Type B pancreatic cell (in vitro differentiated cells): ENCODE measurements around the gene PHLDA3. TPM values are rescaled to one million over a fixed set of nuclear protein-coding genes. Genes with fewer than 3 reads are reported as not detected.

Source experiments
- DNase-seq: peaks from one replicate; pipeline ENCODE4 v3.0.0; 2021; ENCODE audit warnings: mixed read lengths; ENCODE audit not compliant: unreplicated experiment; ENCODE audit errors: extremely low spot score
- H3K27ac Mint-ChIP-seq: 2 replicates; pipeline ENCODE4 v1.8.0; 2021; ENCODE audit warnings: mild to moderate bottlenecking, mixed read lengths
- H3K27me3 Mint-ChIP-seq: 2 replicates; pipeline ENCODE4 v1.8.0; 2021; ENCODE audit warnings: mixed read lengths
- H3K36me3 Mint-ChIP-seq: 2 replicates; pipeline ENCODE4 v1.8.0; 2021; ENCODE audit warnings: mixed read lengths
- H3K4me1 Mint-ChIP-seq: one replicate; pipeline ENCODE4 v1.8.0; 2021; ENCODE audit warnings: mixed read lengths; ENCODE audit not compliant: unreplicated experiment
- H3K4me3 Mint-ChIP-seq: 2 replicates; pipeline ENCODE4 v1.8.0; 2021; ENCODE audit warnings: mild to moderate bottlenecking, mixed read lengths
- H3K9me3 Mint-ChIP-seq: 2 replicates; pipeline ENCODE4 v1.8.0; 2021; ENCODE audit warnings: mixed read lengths
- total RNA-seq: library from RNA; stranded (reverse); gene quantifications from 2 replicates; pipeline ENCODE4 v1.2.1, GENCODE V29; 2021; ENCODE audit warnings: low replicate concordance
- TF ChIP-seq, protein P1 (sequence below): fragments of 200-600 bp; sonication (generic); conservative IDR thresholded peaks from 2 replicates; pipeline ENCODE4 v1.5.0; 2021; ENCODE audit warnings: antibody characterized with exemption, mild to moderate bottlenecking

The PHLDA3 gene
- total RNA-seq, 1 donor from 2014 or later = 59.3 TPM

- H3K27me3 Mint-ChIP-seq = peaks cover 17% of the 10 kb centered on the region
- TF ChIP-seq, protein P1, sequence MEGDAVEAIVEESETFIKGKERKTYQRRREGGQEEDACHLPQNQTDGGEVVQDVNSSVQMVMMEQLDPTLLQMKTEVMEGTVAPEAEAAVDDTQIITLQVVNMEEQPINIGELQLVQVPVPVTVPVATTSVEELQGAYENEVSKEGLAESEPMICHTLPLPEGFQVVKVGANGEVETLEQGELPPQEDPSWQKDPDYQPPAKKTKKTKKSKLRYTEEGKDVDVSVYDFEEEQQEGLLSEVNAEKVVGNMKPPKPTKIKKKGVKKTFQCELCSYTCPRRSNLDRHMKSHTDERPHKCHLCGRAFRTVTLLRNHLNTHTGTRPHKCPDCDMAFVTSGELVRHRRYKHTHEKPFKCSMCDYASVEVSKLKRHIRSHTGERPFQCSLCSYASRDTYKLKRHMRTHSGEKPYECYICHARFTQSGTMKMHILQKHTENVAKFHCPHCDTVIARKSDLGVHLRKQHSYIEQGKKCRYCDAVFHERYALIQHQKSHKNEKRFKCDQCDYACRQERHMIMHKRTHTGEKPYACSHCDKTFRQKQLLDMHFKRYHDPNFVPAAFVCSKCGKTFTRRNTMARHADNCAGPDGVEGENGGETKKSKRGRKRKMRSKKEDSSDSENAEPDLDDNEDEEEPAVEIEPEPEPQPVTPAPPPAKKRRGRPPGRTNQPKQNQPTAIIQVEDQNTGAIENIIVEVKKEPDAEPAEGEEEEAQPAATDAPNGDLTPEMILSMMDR = no peak
- H3K4me1 Mint-ChIP-seq = peaks cover 19% of the 10 kb centered on the region
- H3K4me3 Mint-ChIP-seq = peak overlapping the region; percentile 96
- peaks cover 4% of the 10 kb centered on the region for H3K36me3 Mint-ChIP-seq
- H3K9me3 Mint-ChIP-seq = peaks cover 4% of the 10 kb centered on the region
- no peak for DNase-seq
- H3K27ac Mint-ChIP-seq = peak overlapping the region; percentile 82
Measured at GRCh38 chr1:201470581-201470980, 1.6 kb upstream of the PHLDA3 start.

GRCh38 chr1:201469645-201470074 lies 672 bp upstream of the PHLDA3 start:
- TF ChIP-seq, protein P1 = no peak
- Mint-ChIP-seq H3K27ac (peak overlapping the region; percentile 82), H3K36me3 (peaks cover 8% of the 10 kb centered on the region), H3K4me1 (peaks cover 25% of the 10 kb centered on the region), H3K4me3 (peak overlapping the region; percentile 96), H3K27me3 (peaks cover 14% of the 10 kb centered on the region), H3K9me3 (peaks cover 4% of the 10 kb centered on the region)
- DNase-seq = no peak

DNA sequence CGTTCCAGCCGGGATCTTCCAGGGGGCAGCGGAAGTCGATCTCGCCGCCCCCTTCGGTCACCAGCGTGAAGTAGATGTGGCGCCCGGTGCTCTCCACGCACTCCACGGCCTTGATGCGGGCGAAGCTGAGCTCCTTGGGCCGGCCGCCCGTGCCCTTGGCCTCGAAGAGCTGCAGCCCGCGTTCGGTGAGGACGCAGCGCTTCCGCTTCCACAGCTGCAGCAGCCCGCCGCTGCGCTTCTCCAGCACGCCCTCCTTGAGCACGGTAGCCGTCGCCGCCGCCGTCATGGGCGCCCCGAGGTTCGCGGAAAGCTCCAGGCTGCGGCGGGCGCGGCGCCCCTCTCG lies 516 bp downstream of the PHLDA3 start:
- H3K27ac Mint-ChIP-seq = peak overlapping the region; percentile 92
- DNase-seq = no peak
- H3K4me3 Mint-ChIP-seq = peak overlapping the region; percentile 96
- TF ChIP-seq, protein P1 = no peak
- H3K36me3 Mint-ChIP-seq = peaks cover 12% of the 10 kb centered on the region
- H3K9me3 Mint-ChIP-seq = peaks cover 4% of the 10 kb centered on the region
- peaks cover 27% of the 10 kb centered on the region for H3K4me1 Mint-ChIP-seq
- peaks cover 14% of the 10 kb centered on the region for H3K27me3 Mint-ChIP-seq

- Mint-ChIP-seq H3K4me3 (peak overlapping the region; percentile 96), H3K27me3 (peaks cover 11% of the 10 kb centered on the region), H3K4me1 (peaks cover 38% of the 10 kb centered on the region), H3K9me3 (no peaks in the 10 kb centered on the region), H3K36me3 (peaks cover 12% of the 10 kb centered on the region), H3K27ac (peak overlapping the region; percentile 92)
- DNase-seq = no peak
- TF ChIP-seq, protein P1 = no peak
Measured at GRCh38 chr1:201466492-201466891, 2.5 kb downstream of the PHLDA3 start.

DNA sequence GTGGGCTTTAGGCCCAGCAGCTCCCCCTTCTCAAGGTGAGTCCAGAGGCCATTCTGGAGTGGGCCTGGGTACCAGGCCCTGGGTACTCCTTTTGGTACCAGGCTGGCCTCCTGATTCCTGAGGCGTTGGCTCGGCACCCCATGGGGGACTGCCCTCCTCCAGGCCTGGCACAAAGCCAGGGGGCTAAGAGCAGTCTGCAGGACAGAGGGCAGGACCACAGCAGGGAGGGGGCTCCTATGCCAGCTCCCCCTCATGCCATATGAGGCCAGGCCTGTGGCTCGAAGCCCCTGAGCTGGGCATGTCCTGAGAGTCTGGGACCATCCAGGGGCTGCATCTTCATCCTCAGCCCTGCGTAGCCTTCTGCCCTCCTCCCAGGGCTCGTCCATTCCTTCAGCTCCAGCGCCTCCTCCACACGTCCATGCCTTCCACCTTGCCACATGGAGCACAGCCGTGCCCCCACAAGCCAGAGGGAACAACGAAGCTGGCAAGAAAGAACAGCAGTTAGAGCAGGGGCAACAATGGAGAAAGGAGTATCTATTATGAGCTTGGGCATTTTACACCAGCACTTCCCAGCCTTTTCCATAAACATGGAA lies 3.2 kb downstream of the PHLDA3 start:
- TF ChIP-seq, protein P1 = no peak
- Mint-ChIP-seq H3K27me3 (peaks cover 7% of the 10 kb centered on the region), H3K36me3 (peaks cover 12% of the 10 kb centered on the region), H3K4me1 (peaks cover 43% of the 10 kb centered on the region), H3K4me3 (peak overlapping the region; percentile 96), H3K9me3 (no peaks in the 10 kb centered on the region), H3K27ac (peak overlapping the region; percentile 92)
- no peak for DNase-seq
